Activated CD4-positive, alpha-beta T cell treated with anti-CD3 and anti-CD28 coated beads, Interleukin-2, amount 10 ng/mL, durations not matched to agents 7 days and 5 days (primary cell): ENCODE results near the gene USP13. TPM values are rescaled to one million over a fixed set of nuclear protein-coding genes. Genes with fewer than 3 reads are reported as not detected.
"Not testable (repeated sequence)": the region's sequence is repeated elsewhere in the genome, so short reads cannot be mapped to it uniquely, and the experiment has no call there.

Experiments used
- CTCF ChIA-PET: fragments of 350-600 bp; sonication (Branson Sonifier 250); formaldehyde crosslinking; loops from one replicate; lab custom pipeline; 2021; ENCODE audit warnings: antibody characterized with exemption; lab: Charles Lee
- POLR2A ChIA-PET: fragments of 350-600 bp; sonication (Branson Sonifier 250); formaldehyde crosslinking; loops from one replicate; lab custom pipeline; 2021; ENCODE audit warnings: antibody characterized with exemption; lab: Charles Lee
- DNase-seq: peaks from one replicate; pipeline ENCODE4 v3.0.0-alpha.2; 2020
- H3K27ac Mint-ChIP-seq: one replicate; pipeline ENCODE4 v1.8.0; 2021; ENCODE audit warnings: mild to moderate bottlenecking, moderate library complexity, mixed read lengths
- H3K27me3 Mint-ChIP-seq: one replicate; pipeline ENCODE4 v1.8.0; 2021; ENCODE audit warnings: mixed read lengths
- H3K36me3 Mint-ChIP-seq: one replicate; pipeline ENCODE4 v1.8.0; 2021; ENCODE audit warnings: low read depth, mixed read lengths
- H3K4me1 Mint-ChIP-seq: one replicate; pipeline ENCODE4 v1.8.0; 2021; ENCODE audit warnings: mixed read lengths
- H3K4me3 Mint-ChIP-seq: one replicate; pipeline ENCODE4 v1.8.0; 2021; ENCODE audit warnings: mild to moderate bottlenecking, moderate library complexity, mixed read lengths
- H3K9me3 Mint-ChIP-seq: one replicate; pipeline ENCODE4 v1.8.0; 2021; ENCODE audit warnings: mixed read lengths
- total RNA-seq, 2 experiments: library from RNA; stranded (reverse); gene quantifications; one replicate each; pipeline ENCODE4 v1.2.3, GENCODE V29; 2021

The USP13 gene
- total RNA-seq, 2 experiments from 2014 or later, result 9.6 to 10.3 TPM

DNA sequence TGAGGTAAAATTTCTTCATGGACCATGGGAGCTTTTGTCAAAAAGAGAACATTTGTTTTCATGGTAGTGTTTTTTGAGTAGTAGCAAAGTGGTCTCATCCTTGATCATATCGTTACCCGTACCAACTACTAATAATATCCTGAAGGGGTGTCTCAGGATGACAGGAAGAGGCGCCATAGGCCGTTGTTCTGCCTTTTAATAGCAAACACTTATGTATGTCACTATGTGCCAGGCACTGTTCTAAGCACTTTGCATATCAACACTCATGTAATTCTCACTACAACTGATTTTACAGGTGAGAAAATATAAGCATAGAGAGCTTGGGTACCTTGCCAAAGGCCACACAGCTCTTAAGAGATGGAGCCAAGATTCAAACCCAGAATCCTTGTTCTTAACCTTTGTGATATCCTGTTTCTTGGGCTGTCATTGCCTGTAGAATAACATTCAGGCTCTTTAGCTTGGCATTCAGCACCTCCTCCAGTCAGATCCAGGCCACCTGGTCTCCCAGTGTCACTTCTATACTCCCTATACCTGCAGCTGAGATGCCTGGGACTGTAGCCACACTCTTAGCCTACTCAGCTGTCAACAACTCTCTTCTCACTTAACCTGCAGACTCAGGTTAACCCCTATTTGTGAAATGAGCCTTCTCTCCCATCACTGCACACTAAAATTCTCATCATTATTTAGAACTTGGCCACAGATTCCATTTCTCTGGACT is 113.7 kb downstream of the USP13 start:
- H3K9me3 Mint-ChIP-seq, result no peaks in the 10 kb centered on the region
- no peak for DNase-seq
- POLR2A ChIA-PET, result no interaction called here
- no peaks in the 10 kb centered on the region for H3K27me3 Mint-ChIP-seq
- peaks cover 22% of the 10 kb centered on the region for H3K36me3 Mint-ChIP-seq
- no peak overlapping the region for H3K27ac Mint-ChIP-seq
- no peak overlapping the region for H3K4me3 Mint-ChIP-seq
- CTCF ChIA-PET, result interaction anchor here (0.6 kb wide), 1 partner anchor 16 kb away, joined by 3 read pairs; no protein-coding TSS in a partner anchor
- no peaks in the 10 kb centered on the region for H3K4me1 Mint-ChIP-seq

DNA sequence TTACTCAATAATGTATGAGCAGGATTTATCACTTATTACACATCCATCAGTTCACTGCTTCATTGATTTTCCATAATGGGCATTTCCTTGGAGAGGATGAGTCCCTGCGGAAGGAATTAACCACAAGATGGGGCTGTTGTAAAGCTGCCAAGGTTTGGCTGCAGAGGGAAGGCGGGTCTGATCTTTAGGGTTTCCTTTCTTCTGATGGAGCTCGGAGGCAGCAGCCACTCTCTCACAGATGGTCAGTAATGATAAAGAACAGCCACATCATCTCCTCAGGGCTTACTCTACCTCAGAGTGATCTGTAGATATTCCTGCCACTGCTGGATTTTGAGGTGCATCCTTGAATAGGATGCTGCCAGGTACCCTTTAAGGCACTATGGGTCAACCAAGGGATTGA is 115.2 kb downstream of the USP13 start:
- Mint-ChIP-seq H3K4me3 (no peak overlapping the region), H3K27me3 (no peaks in the 10 kb centered on the region)
- POLR2A ChIA-PET, result no interaction called here

DNA sequence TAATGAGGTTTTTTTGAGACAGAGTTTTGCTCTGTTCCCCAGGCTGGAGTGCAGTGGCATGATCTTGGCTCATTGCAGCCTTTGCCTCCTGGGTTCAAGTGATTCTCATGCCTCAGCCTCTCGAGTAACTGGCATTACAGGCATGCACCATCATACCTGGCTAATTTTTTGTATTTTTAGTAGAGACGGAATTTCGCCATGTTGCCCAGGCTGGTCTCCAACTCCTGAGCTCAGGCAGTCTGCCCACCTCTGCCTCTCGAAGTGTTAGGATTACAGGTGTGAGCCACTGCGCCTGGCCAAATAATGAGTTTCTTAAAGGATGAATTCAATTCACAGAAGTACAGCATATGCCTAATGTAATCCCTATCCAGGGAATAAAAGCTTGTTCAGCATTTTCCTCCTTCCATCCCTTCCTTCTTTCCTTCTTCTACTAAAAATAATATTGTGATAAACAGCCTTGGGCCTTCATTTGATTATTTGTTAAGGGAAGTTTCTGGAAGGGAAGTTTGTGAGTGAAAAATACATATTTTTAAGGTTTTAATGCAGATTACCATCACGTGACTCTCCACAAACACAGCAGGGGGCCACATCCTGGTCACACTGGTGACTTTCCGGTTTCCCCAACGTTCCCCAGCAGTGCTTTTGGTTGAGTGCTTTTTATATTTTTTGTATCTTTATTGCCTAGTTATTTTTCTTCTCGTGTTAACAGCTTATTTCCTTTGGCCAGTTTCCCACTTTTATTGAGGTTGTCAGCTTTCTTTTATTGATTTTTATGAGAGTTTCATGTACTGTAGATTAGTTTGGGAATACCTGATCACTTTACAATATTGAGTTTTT is 116.8 kb downstream of the USP13 start:
- Mint-ChIP-seq H3K9me3 (no peaks in the 10 kb centered on the region), H3K27me3 (no peaks in the 10 kb centered on the region), H3K4me3 (no peak overlapping the region), H3K4me1 (no peaks in the 10 kb centered on the region), H3K27ac (no peak overlapping the region), H3K36me3 (peaks cover 21% of the 10 kb centered on the region)
- CTCF ChIA-PET, result no interaction called here
- POLR2A ChIA-PET, result no interaction called here
- no peak for DNase-seq

More for the DNA sequence above, 115.2 kb downstream of the USP13 start:
- CTCF ChIA-PET, result no interaction called here
- Mint-ChIP-seq H3K27ac (no peak overlapping the region), H3K36me3 (peaks cover 15% of the 10 kb centered on the region), H3K4me1 (no peaks in the 10 kb centered on the region), H3K9me3 (no peaks in the 10 kb centered on the region)
- DNase-seq, result no peak

- H3K9me3 Mint-ChIP-seq, result peaks cover 2% of the 10 kb centered on the region
- ChIA-PET CTCF (interaction anchor here (0.6 kb wide), 1 partner anchor 654 kb away, joined by 3 read pairs; no protein-coding TSS in a partner anchor), POLR2A (no interaction called here)
- H3K36me3 Mint-ChIP-seq, result peaks cover 12% of the 10 kb centered on the region
- no peaks in the 10 kb centered on the region for H3K4me1 Mint-ChIP-seq
- H3K27ac Mint-ChIP-seq, result no peak overlapping the region
- H3K4me3 Mint-ChIP-seq, result no peak overlapping the region
- no peak for DNase-seq
- H3K27me3 Mint-ChIP-seq, result no peaks in the 10 kb centered on the region
Measured at GRCh38 chr3:179771797-179772196, 119.0 kb downstream of the USP13 start.

DNA sequence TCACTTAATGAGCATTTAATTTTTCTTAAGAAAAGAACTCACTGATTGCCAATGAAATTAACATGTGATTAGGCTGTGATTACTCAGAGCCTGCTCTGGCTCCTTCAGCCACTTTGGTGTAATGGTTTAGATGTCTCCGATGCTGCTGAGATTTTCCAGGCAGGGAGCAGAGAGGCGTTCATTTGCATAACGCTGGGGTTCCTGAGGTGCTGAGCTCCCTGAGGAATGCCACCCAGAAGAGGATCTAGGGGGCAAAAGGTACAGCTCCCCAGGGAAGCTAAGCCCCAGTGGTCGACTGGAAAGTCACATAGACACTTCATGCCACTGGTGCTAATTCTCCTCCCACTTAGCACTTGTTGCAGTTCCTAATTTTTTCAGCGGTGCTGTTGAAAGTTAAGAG is 119.5 kb downstream of the USP13 start:
- ChIA-PET POLR2A (no interaction called here), CTCF (no interaction called here)
- no peaks in the 10 kb centered on the region for H3K4me1 Mint-ChIP-seq
- H3K36me3 Mint-ChIP-seq, result peaks cover 9% of the 10 kb centered on the region
- H3K9me3 Mint-ChIP-seq, result peaks cover 2% of the 10 kb centered on the region
- no peak overlapping the region for H3K27ac Mint-ChIP-seq
- no peak overlapping the region for H3K4me3 Mint-ChIP-seq
- no peak for DNase-seq
- H3K27me3 Mint-ChIP-seq, result no peaks in the 10 kb centered on the region

DNA sequence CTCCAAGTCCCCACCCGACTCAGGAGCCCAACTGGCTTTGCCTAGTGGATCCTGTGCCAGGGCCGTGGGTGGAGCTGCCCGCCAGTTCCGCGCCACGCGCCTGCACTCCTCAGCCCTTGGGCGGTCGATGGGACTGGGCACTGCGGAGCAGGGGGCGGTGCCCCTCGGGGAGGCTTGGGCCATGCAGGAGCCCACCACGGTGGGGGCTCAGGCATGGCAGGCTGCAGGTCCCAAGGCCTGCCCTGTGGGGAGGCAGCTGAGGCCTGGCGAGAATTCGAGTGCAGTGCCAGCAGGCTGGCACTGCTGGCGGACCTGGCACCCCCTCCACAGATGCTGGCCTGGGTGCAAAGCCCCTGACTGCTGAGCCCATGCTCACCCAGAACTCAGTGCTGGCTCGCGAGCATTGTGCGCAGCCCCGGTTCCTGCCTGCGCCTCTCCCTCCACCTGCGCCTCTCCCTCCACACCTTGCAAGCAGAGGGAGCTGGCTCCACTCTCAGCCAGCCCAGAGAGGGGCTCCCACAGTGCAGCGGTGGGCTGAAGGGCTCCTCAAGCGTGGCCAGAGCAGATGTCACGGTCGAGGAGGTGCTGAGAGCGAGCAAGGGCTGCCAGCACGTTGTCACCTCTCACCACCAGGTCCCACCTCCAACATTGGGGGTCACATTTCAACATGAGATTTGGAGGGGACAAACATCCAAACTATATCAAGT is 122.7 kb downstream of the USP13 start:
- ChIA-PET CTCF (interaction anchor here (1.0 kb wide), 1 partner anchor 36 kb away, joined by 3 read pairs; no protein-coding TSS in a partner anchor), POLR2A (no interaction called here)
- Mint-ChIP-seq H3K27ac (no peak overlapping the region), H3K36me3 (peaks cover 15% of the 10 kb centered on the region), H3K4me1 (no peaks in the 10 kb centered on the region), H3K27me3 (no peaks in the 10 kb centered on the region), H3K4me3 (no peak overlapping the region), H3K9me3 (peaks cover 2% of the 10 kb centered on the region)
- no peak for DNase-seq

- H3K4me1 Mint-ChIP-seq, H3K36me3 Mint-ChIP-seq, POLR2A ChIA-PET, H3K27ac Mint-ChIP-seq, H3K9me3 Mint-ChIP-seq, H3K27me3 Mint-ChIP-seq, DNase-seq, CTCF ChIA-PET, H3K4me3 Mint-ChIP-seq: not testable (repeated sequence)
Measured at GRCh38 chr3:179782841-179783240, 130.0 kb downstream of the USP13 start.

- POLR2A ChIA-PET, result no interaction called here
- DNase-seq, result no peak
- H3K27ac Mint-ChIP-seq, result no peak overlapping the region
- H3K36me3 Mint-ChIP-seq, result no peaks in the 10 kb centered on the region
- H3K9me3 Mint-ChIP-seq, result no peaks in the 10 kb centered on the region
- H3K27me3 Mint-ChIP-seq, result no peaks in the 10 kb centered on the region
- CTCF ChIA-PET, result no interaction called here
- no peaks in the 10 kb centered on the region for H3K4me1 Mint-ChIP-seq
- no peak overlapping the region for H3K4me3 Mint-ChIP-seq
Measured at GRCh38 chr3:179788996-179789395, 136.2 kb downstream of the USP13 start.

DNA sequence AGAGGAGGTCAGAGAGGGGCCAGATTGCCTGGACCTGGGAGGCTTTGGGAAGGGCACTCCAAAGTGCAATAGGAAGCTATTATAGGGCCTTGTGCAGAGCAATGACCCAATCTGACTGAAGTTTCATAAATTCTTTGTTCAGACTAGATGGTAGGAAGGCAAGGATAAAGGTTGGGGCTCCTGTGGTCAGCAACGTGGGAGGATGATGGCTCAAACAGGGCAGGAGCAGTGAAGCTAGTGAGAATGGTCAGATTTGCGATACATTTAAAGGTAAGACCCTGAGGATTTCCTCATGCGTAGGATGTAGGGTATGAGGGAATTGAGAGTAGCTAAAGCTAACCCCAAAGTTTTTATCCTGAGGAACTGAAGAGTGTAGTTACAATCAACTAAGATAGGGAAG is 139.0 kb downstream of the USP13 start:
- no peak overlapping the region for H3K4me3 Mint-ChIP-seq
- H3K4me1 Mint-ChIP-seq, result no peaks in the 10 kb centered on the region
- H3K27ac Mint-ChIP-seq, result no peak overlapping the region
- no peaks in the 10 kb centered on the region for H3K36me3 Mint-ChIP-seq
- CTCF ChIA-PET, result no interaction called here
- no peaks in the 10 kb centered on the region for H3K9me3 Mint-ChIP-seq
- no peaks in the 10 kb centered on the region for H3K27me3 Mint-ChIP-seq
- DNase-seq, result no peak
- POLR2A ChIA-PET, result no interaction called here

DNA sequence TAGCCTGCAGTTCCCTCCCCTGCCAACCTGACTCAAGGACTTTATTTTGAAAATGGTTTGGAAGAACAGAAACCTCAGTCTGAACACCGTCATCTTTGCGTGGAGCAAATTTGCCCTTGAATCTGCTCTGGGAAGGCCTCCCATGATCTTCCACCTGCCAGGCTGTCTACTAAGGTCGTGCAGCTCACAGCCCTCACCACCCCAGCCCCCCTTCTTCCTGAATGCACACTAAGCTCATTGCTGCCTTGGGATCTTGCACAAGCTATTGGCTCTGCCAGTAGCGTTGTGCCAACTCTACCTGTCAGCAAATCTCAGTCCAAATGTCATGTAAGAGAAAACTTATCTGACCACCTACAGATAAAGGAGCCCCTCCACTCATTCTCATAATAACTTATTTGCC is 141.5 kb downstream of the USP13 start:
- Mint-ChIP-seq H3K9me3 (no peaks in the 10 kb centered on the region), H3K4me1 (no peaks in the 10 kb centered on the region), H3K36me3 (no peaks in the 10 kb centered on the region), H3K27me3 (no peaks in the 10 kb centered on the region), H3K27ac (no peak overlapping the region), H3K4me3 (no peak overlapping the region)
- CTCF ChIA-PET, result no interaction called here
- POLR2A ChIA-PET, result no interaction called here
- no peak for DNase-seq

- Mint-ChIP-seq H3K27me3 (peaks cover 2% of the 10 kb centered on the region), H3K27ac (no peak overlapping the region), H3K4me1 (no peaks in the 10 kb centered on the region), H3K4me3 (no peak overlapping the region), H3K36me3 (no peaks in the 10 kb centered on the region), H3K9me3 (no peaks in the 10 kb centered on the region)
- no peak for DNase-seq
- POLR2A ChIA-PET, result no interaction called here
- CTCF ChIA-PET, result no interaction called here
Measured at GRCh38 chr3:179796421-179796820, 143.6 kb downstream of the USP13 start.

GRCh38 chr3:179797192-179797591 is 144.4 kb downstream of the USP13 start:
- Mint-ChIP-seq H3K4me3 (no peak overlapping the region), H3K9me3 (no peaks in the 10 kb centered on the region), H3K4me1 (no peaks in the 10 kb centered on the region), H3K27ac (no peak overlapping the region), H3K36me3 (no peaks in the 10 kb centered on the region), H3K27me3 (peaks cover 2% of the 10 kb centered on the region)
- POLR2A ChIA-PET, result no interaction called here
- CTCF ChIA-PET, result interaction anchor here (0.7 kb wide), 1 partner anchor 454 kb away, joined by 3 read pairs; no protein-coding TSS in a partner anchor
- DNase-seq, result no peak

DNA sequence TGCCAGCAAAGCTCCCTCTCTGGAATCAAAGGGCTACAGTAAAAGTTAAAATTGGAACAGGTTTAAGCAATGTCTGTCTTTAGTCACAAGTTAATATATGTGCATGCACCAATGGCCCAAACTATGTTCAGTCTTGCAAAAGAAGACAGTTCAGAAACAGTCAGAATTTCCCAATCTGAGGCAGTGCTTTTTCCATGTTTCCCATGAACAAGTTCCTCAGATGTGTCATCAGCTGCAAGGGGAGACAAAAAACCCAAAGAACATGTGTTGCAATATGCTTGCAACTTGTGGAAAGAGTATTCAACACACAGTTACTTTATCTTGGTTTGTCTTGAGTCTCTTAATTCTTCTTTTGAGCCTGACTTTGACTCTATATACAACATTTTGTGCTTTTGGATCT is 148.4 kb downstream of the USP13 start:
- POLR2A ChIA-PET, result no interaction called here
- no peaks in the 10 kb centered on the region for H3K9me3 Mint-ChIP-seq

More for the DNA sequence above, 148.4 kb downstream of the USP13 start:
- Mint-ChIP-seq H3K4me1 (peaks cover 3% of the 10 kb centered on the region), H3K27ac (no peak overlapping the region), H3K4me3 (no peak overlapping the region), H3K27me3 (peaks cover 13% of the 10 kb centered on the region), H3K36me3 (no peaks in the 10 kb centered on the region)
- CTCF ChIA-PET, result no interaction called here
- no peak for DNase-seq
